OCI-LY7 (cell line): ENCODE results near the gene CXCL8. TPM values are rescaled to one million over a fixed set of nuclear protein-coding genes. Genes with fewer than 3 reads are reported as not detected.

ENCODE experiments used
- BruUV-seq: library from RNA; stranded (reverse); fragments of 400-500 nt; replicated peaks from 2 replicates; lab custom pipeline; 2021; lab: Mats Ljungman, UMichigan
- CTCF ChIA-PET: fragments of 300-600 bp; sonication (Branson Sonifier 250); formaldehyde crosslinking; loops from one replicate; lab custom pipeline; 2022; ENCODE audit warnings: antibody characterized with exemption; ENCODE audit not compliant: unreplicated experiment; lab: Charles Lee
- POLR2A ChIA-PET: fragments of 300-600 bp; sonication (Branson Sonifier 250); formaldehyde crosslinking; loops from one replicate; lab custom pipeline; 2022; ENCODE audit warnings: antibody characterized with exemption; lab: Charles Lee
- DNase-seq: peaks from one replicate; pipeline ENCODE4 v3.0.0-alpha.2; 2015; ENCODE audit warnings: low spot score
- H2AFZ ChIP-seq: fragments of 200-600 bp; sonication (generic), shearing (Covaris generic); 2 replicates; pipeline ENCODE4 v1.6.1; 2014; ENCODE audit warnings: mild to moderate bottlenecking, antibody characterized with exemption, low read length, moderate library complexity
- H3K27ac ChIP-seq: fragments of 200-600 bp; sonication (generic); 2 replicates; pipeline ENCODE4 v1.5.1; 2014; ENCODE audit warnings: mixed run types, low read depth, mild to moderate bottlenecking, moderate library complexity, low read length, inconsistent platforms; ENCODE audit not compliant: poor library complexity, severe bottlenecking
- H3K36me3 ChIP-seq: fragments of 200-600 bp; sonication (generic); 2 replicates; pipeline ENCODE4 v1.6.1; 2014; ENCODE audit warnings: mild to moderate bottlenecking, antibody characterized with exemption, low read length, moderate library complexity, mixed read lengths; ENCODE audit not compliant: insufficient read depth
- H3K4me1 ChIP-seq: fragments of 200-600 bp; sonication (generic); 2 replicates; pipeline ENCODE4 v1.5.1; 2014; ENCODE audit warnings: mild to moderate bottlenecking, low read length; ENCODE audit not compliant: insufficient read depth, poor library complexity, severe bottlenecking
- H3K4me2 ChIP-seq: fragments of 200-600 bp; sonication (generic); 2 replicates; pipeline ENCODE4 v1.6.1; 2014; ENCODE audit warnings: mild to moderate bottlenecking, low read length
- H3K4me3 ChIP-seq: fragments of 200-600 bp; sonication (generic); 2 replicates; pipeline ENCODE4 v1.5.1; 2014; ENCODE audit warnings: mild to moderate bottlenecking, low read depth, low read length; ENCODE audit not compliant: poor library complexity, severe bottlenecking
- H3K79me2 ChIP-seq: fragments of 200-600 bp; sonication (generic); 2 replicates; pipeline ENCODE4 v1.6.1; 2016; ENCODE audit warnings: low read depth, mild to moderate bottlenecking, low read length, moderate library complexity, mixed read lengths; ENCODE audit not compliant: insufficient read depth
- H3K9me2 ChIP-seq: fragments of 200-600 bp; sonication (generic); 2 replicates; pipeline ENCODE4 v1.6.1; 2016; ENCODE audit warnings: mild to moderate bottlenecking, low read length, mixed read lengths; ENCODE audit not compliant: insufficient read depth
- H3K9me3 ChIP-seq: fragments of 200-600 bp; sonication (generic); 2 replicates; pipeline ENCODE4 v1.6.1; 2014; ENCODE audit warnings: mild to moderate bottlenecking, mixed run types, low read length, mixed read lengths
- H4K20me1 ChIP-seq: fragments of 200-600 bp; sonication (generic); 2 replicates; pipeline ENCODE4 v1.6.1; 2014; ENCODE audit warnings: mild to moderate bottlenecking, antibody characterized with exemption, low read length, moderate library complexity, mixed read lengths; ENCODE audit not compliant: insufficient read depth
- EZH2phosphoT487 ChIP-seq: fragments of 200-600 bp; sonication (generic); IDR thresholded peaks from 2 replicates; pipeline ENCODE4 v1.6.1; 2018; ENCODE audit warnings: low read depth, borderline replicate concordance, mild to moderate bottlenecking, mixed run types, antibody characterized with exemption, low read length, moderate library complexity, mixed read lengths
- intact Hi-C: fragments of 100-400 bp; cut with micrococcal nuclease; formaldehyde crosslinking; loops from one replicate; pipeline ENCODE4 v1.10.0; 2022; ENCODE audit not compliant: unreplicated experiment
- total RNA-seq, 2 experiments: library from RNA; depleted of rRNA in 1 of 2; stranded (reverse); fragments of >200 nt in 1 of 2; shearing (Covaris generic) in 1 of 2; gene quantifications; 2 replicates each; pipeline ENCODE4 v1.2.3, GENCODE V29; 2014 to 2022
- TF ChIP-seq, protein P1 (sequence below): fragments of 200-600 bp; sonication (generic); conservative IDR thresholded peaks from 2 replicates; pipeline ENCODE4 v1.5.1; 2014; ENCODE audit warnings: mild to moderate bottlenecking, antibody characterized with exemption, low read length, moderate library complexity, mixed read lengths

The CXCL8 gene
- total RNA-seq, 2 experiments from 2014 or later, result not detected

GRCh38 chr4:73721909-73722308 is 18.5 kb upstream of the CXCL8 start:
- no peaks in the 10 kb centered on the region for H3K9me3 ChIP-seq
- H3K27ac ChIP-seq, result no peak overlapping the region
- H4K20me1 ChIP-seq, result no peaks in the 10 kb centered on the region
- H3K4me3 ChIP-seq, result no peak overlapping the region
- CTCF ChIA-PET, result no interaction called here
- H2AFZ ChIP-seq, result no peak overlapping the region
- no peaks in the 10 kb centered on the region for H3K36me3 ChIP-seq
- TF ChIP-seq, protein P1, sequence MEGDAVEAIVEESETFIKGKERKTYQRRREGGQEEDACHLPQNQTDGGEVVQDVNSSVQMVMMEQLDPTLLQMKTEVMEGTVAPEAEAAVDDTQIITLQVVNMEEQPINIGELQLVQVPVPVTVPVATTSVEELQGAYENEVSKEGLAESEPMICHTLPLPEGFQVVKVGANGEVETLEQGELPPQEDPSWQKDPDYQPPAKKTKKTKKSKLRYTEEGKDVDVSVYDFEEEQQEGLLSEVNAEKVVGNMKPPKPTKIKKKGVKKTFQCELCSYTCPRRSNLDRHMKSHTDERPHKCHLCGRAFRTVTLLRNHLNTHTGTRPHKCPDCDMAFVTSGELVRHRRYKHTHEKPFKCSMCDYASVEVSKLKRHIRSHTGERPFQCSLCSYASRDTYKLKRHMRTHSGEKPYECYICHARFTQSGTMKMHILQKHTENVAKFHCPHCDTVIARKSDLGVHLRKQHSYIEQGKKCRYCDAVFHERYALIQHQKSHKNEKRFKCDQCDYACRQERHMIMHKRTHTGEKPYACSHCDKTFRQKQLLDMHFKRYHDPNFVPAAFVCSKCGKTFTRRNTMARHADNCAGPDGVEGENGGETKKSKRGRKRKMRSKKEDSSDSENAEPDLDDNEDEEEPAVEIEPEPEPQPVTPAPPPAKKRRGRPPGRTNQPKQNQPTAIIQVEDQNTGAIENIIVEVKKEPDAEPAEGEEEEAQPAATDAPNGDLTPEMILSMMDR, result no peak
- TF ChIP-seq EZH2phosphoT487, result no peak
- H3K79me2 ChIP-seq, result no peaks in the 10 kb centered on the region
- POLR2A ChIA-PET, result interaction anchor here (0.6 to 1.3 kb wide), 3 partner anchors 10 to 660 kb away, joined by 3 to 5 read pairs (median 4); no protein-coding TSS in a partner anchor
- no peaks in the 10 kb centered on the region for H3K9me2 ChIP-seq
- no peak overlapping the region for H3K4me2 ChIP-seq
- BruUV-seq, result no TSS peak
- no peak for DNase-seq
- H3K4me1 ChIP-seq, result no peaks in the 10 kb centered on the region
- intact Hi-C loops, result no loop called here

DNA sequence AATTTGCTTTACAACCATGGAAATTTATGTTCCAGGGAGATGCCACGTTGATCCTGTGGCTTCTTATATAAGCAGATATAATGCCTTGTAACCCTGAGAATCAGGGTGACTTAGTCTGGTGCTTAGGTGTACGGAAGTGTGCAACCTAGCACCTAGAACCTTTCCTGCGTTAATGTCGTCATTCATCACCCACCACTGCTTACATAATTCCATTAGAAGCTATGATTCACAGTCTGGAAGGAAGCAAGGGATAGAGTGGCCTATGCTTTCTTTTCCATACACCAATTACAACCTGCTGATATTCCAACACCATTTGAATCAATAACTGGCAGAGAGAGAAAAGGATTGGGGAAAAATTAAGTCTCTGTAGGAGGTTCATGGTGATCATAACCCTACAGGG is 17.3 kb upstream of the CXCL8 start:
- no peaks in the 10 kb centered on the region for H3K4me1 ChIP-seq
- H3K9me2 ChIP-seq, result no peaks in the 10 kb centered on the region
- no peaks in the 10 kb centered on the region for H3K79me2 ChIP-seq
- TF ChIP-seq EZH2phosphoT487, result no peak
- TF ChIP-seq, protein P1, result no peak
- H3K4me2 ChIP-seq, result no peak overlapping the region
- H3K9me3 ChIP-seq, result no peaks in the 10 kb centered on the region
- no peak overlapping the region for H3K4me3 ChIP-seq
- no peak overlapping the region for H2AFZ ChIP-seq
- CTCF ChIA-PET, result no interaction called here
- no peaks in the 10 kb centered on the region for H3K36me3 ChIP-seq
- no peak for DNase-seq
- H3K27ac ChIP-seq, result no peak overlapping the region
- intact Hi-C loops, result no loop called here
- BruUV-seq, result no TSS peak
- no peaks in the 10 kb centered on the region for H4K20me1 ChIP-seq
- POLR2A ChIA-PET, result no interaction called here

DNA sequence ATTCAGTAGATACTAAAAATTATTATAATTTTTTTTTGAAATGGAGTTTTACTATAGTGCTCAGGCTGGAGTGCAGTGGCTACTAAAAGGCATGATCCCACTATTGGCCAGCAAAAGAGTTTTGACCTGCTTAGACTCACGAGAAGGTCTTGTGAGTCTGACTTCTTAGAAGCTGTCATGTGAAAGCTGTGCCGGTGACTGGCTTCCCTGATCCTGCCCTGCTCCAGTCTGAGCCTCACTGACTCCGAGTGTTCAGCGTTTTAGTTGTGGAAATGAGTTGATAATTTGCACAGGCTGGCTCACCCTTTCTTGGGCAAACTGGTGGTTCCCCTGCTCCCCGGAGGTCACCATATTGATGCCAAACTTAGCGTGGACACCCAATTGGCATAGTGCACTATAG is 16.4 kb upstream of the CXCL8 start:
- POLR2A ChIA-PET, result no interaction called here
- CTCF ChIA-PET, result no interaction called here
- Histone ChIP-seq H3K27ac (no peak overlapping the region), H3K79me2 (no peaks in the 10 kb centered on the region), H3K9me2 (no peaks in the 10 kb centered on the region), H4K20me1 (no peaks in the 10 kb centered on the region), H3K9me3 (no peaks in the 10 kb centered on the region), H3K36me3 (no peaks in the 10 kb centered on the region), H2AFZ (no peak overlapping the region), H3K4me3 (no peak overlapping the region), H3K4me2 (no peak overlapping the region), H3K4me1 (no peaks in the 10 kb centered on the region)
- no peak for DNase-seq
- intact Hi-C loops, result no loop called here
- TF ChIP-seq, protein P1, result no peak
- no peak for TF ChIP-seq EZH2phosphoT487
- BruUV-seq, result no TSS peak
